Kidney epithelial cell (primary cell): Measurements from ENCODE around the gene CELF2. TPM values are rescaled to one million over a fixed set of nuclear protein-coding genes. Genes with fewer than 3 reads are reported as not detected.

Experiments
- DNase-seq: peaks from one replicate; pipeline ENCODE4 v3.0.0-alpha.2; 2010; ENCODE audit warnings: low read depth
- H3K27me3 ChIP-seq: 2 replicates; pipeline ENCODE4 v1.6.0; 2011; ENCODE audit warnings: low read length; ENCODE audit not compliant: control insufficient read depth, insufficient read depth
- H3K36me3 ChIP-seq: 2 replicates; pipeline ENCODE4 v1.5.1; 2011; ENCODE audit warnings: low read length; ENCODE audit not compliant: control insufficient read depth, insufficient read depth
- H3K4me3 ChIP-seq: 2 replicates; pipeline ENCODE4 v1.5.1; 2011; ENCODE audit warnings: low read depth, mild to moderate bottlenecking, control low read depth, low read length
- total RNA-seq: library from RNA; depleted of rRNA; stranded (reverse); fragments of >200 nt; gene quantifications from 2 replicates; pipeline ENCODE4 v1.2.3, GENCODE V29; 2015
- TF ChIP-seq, protein P1 (sequence below): IDR thresholded peaks from 2 replicates; pipeline ENCODE4 v1.5.1; 2011; ENCODE audit warnings: mild to moderate bottlenecking, moderate library complexity, low read length, control low read depth, inconsistent platforms; ENCODE audit not compliant: insufficient read depth, poor library complexity, severe bottlenecking

The CELF2 gene
- total RNA-seq, 1 donor from 2014 or later: 15.2 TPM

DNA sequence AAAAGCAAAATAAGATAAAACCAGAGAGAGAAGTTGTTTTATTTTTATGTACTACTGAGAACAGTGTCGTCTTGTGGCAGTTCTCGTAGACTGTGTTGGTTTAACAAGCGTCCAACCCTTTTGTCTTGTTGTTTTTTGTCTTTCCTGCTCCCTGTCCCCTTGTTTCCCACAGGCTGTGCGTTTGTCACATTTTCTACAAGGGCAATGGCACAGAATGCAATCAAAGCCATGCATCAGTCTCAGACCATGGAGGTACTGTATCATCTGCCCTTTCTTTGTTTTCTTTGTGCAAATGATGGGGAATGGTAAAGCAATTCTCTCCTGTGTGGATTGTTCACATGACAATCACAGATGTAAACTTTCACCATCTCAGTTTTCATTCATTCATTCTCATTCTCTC is 248.8 kb downstream of the CELF2 start:
- no peak for DNase-seq
- TF ChIP-seq, protein P1, sequence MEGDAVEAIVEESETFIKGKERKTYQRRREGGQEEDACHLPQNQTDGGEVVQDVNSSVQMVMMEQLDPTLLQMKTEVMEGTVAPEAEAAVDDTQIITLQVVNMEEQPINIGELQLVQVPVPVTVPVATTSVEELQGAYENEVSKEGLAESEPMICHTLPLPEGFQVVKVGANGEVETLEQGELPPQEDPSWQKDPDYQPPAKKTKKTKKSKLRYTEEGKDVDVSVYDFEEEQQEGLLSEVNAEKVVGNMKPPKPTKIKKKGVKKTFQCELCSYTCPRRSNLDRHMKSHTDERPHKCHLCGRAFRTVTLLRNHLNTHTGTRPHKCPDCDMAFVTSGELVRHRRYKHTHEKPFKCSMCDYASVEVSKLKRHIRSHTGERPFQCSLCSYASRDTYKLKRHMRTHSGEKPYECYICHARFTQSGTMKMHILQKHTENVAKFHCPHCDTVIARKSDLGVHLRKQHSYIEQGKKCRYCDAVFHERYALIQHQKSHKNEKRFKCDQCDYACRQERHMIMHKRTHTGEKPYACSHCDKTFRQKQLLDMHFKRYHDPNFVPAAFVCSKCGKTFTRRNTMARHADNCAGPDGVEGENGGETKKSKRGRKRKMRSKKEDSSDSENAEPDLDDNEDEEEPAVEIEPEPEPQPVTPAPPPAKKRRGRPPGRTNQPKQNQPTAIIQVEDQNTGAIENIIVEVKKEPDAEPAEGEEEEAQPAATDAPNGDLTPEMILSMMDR: no peak
- H3K36me3 ChIP-seq: peaks cover 1% of the 10 kb centered on the region
- peaks cover 2% of the 10 kb centered on the region for H3K27me3 ChIP-seq
- no peak overlapping the region for H3K4me3 ChIP-seq

DNA sequence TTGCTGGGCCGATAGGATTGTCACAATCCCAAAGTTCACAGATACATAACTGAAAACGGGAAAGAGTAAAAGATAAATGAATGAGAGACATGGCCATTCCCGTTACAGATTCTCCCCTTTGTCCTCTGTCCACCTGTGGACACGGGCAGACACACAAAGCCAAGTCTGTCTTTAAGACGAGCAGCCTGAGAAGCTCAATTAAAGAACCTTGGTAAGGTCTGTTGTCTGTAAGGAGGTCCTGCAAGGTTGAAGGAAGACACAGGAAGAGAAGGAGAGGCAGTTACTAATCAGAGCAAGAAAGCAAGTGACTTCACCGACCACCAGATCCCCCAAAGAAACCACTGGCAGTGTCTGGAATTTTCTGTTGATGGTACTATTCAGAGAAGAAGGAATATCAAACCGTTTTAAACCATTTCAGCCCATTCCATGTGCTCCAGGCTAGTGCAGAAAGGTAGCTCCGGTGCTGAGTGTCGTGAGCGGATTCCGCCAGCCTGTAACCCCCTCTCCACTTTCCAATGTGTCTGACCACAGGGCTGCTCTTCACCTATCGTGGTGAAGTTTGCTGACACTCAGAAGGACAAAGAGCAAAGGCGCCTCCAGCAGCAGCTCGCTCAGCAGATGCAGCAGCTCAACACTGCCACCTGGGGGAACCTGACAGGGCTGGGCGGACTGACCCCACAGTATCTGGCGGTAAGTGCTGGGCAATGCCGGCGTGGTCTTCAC is 252.6 kb downstream of the CELF2 start:
- peak; percentile 10 for DNase-seq
- peaks cover 2% of the 10 kb centered on the region for H3K27me3 ChIP-seq
- no peak overlapping the region for H3K4me3 ChIP-seq
- TF ChIP-seq, protein P1: peak; percentile 99
- H3K36me3 ChIP-seq: no peaks in the 10 kb centered on the region

DNA sequence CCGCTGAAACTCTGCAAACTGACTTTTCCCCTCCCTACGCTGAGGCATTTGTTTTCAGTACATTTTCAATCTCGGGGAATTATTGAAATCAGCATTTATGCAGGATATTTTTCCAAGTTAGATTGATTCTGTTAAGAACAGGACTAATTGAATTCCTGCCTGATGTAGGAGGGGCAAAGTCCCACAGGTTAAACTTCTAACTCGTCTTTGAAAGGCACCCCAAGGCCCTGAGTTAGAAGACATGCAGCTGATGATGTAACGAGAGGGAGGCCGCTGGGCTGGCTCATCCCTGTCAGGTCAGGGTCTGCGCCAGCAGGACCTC is 253.1 kb downstream of the CELF2 start:
- no peaks in the 10 kb centered on the region for H3K36me3 ChIP-seq
- DNase-seq: no peak
- H3K4me3 ChIP-seq: no peak overlapping the region
- peaks cover 2% of the 10 kb centered on the region for H3K27me3 ChIP-seq
- TF ChIP-seq, protein P1: no peak

DNA sequence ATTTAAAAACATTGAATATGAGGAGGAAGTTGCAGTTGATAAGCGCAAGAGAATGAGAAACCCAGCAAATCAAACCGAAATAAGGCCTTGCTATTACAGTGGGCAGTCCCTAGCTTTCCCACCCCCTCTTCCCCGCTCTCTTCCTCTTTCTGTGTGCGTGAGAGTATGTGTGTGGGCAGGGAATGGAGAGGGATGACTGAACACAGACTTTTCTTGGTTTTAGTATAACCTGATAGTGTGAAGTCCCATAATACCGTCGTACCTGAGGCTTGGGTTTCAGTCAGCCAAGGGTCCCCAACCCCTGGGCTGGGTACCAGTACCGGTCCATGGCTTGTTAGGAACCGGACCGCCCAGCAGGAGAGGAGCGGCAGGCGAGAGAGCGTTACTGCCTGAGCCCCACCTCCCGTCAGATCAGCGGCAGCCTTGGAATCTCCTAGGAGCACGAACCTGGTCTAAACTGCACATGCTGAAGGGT is 255.3 kb downstream of the CELF2 start:
- H3K4me3 ChIP-seq: no peak overlapping the region
- TF ChIP-seq, protein P1: no peak
- no peak for DNase-seq
- H3K27me3 ChIP-seq: no peaks in the 10 kb centered on the region
- H3K36me3 ChIP-seq: no peaks in the 10 kb centered on the region

DNA sequence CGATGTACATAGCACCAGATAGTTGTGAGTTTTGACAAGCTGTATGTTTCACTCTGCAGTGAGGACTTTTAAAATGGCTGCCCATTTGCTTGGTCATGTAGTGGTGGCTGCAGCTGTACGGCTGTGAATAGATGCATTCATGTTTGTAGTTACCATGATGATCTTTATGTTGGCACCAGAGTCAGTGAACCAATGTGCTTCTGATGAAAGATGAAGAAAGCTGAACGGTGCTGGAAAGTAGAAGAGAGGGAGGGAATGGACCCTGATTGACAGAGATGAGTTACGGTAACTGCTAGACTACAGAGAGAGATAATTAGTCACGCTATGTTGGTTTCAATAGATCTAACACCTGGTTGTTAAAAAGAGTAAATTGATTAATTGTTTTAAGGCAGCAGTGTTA is 256.8 kb downstream of the CELF2 start:
- no peak for DNase-seq
- TF ChIP-seq, protein P1: no peak
- no peaks in the 10 kb centered on the region for H3K27me3 ChIP-seq

DNA sequence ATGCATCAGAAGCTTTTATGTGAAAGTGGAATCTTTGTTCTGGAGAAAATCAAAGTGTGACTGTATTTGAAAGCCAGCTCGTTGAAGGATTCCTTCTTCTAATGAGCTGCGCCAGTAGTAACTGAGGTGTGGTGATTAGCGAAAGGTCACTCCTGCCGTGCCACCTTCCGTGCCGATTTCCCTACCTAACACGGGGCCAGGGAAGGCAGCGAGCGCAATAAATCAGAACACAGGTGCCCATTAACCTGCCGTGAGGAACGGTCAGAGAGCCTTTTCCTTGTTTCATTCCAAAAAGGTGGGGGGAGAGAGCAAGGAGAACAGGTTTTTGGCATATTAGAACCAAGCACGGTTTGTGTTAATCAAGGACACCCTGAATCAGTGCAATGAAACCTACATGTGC is 258.0 kb downstream of the CELF2 start:
- TF ChIP-seq, protein P1: no peak
- Histone ChIP-seq H3K27me3 (no peaks in the 10 kb centered on the region), H3K4me3 (no peak overlapping the region), H3K36me3 (no peaks in the 10 kb centered on the region)
- no peak for DNase-seq

More for the DNA sequence above, 256.8 kb downstream of the CELF2 start:
- H3K36me3 ChIP-seq: no peaks in the 10 kb centered on the region
- no peak overlapping the region for H3K4me3 ChIP-seq
